NCI-H460 (cell line): ENCODE results near the gene MAP2. TPM values are rescaled to one million over a fixed set of nuclear protein-coding genes. Genes with fewer than 3 reads are reported as not detected.
A peak's percentile ranks its signal among the peaks of the same experiment; 100 is the strongest.

ENCODE experiments used
- DNase-seq: peaks from one replicate; pipeline ENCODE4 v3.0.0-alpha.2; 2016; ENCODE audit warnings: low read depth; ENCODE audit errors: extremely low read depth
- total RNA-seq: library from RNA; depleted of rRNA; stranded (reverse); fragments of >200 nt; shearing (Covaris generic); gene quantifications from 2 replicates; pipeline ENCODE4 v1.2.3, GENCODE V29; 2014

Gene MAP2
- total RNA-seq, 1 experiment from 2014 or later: 28.0 TPM

DNA sequence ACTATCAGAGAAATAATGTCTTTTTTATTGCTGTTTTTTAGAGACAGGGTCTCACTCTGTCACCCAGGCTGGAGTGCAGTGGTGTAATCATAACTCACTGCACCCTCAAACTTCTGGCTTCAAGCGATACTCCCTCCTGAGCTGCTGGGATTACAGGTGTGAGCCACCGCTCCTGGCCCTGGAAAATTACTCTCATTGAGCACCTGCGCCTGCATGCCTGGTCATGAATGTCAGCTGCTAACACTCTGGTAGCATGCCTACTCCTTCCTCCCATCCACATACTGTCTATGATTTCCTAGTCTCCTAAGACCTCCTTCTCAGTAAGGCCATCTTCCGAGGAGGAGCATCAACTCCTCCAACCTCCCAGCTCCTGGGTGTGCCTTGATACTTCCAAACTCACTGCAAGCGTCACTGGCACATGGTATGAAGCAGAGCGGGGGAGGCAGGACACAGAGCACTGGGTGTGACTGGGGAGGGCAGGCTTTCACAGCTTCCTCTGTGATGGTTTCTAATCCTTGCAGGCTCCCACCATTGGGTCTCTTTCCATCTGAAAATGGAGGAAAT, 1.6 kb upstream of the MAP2 start:
- no peak for DNase-seq

DNA sequence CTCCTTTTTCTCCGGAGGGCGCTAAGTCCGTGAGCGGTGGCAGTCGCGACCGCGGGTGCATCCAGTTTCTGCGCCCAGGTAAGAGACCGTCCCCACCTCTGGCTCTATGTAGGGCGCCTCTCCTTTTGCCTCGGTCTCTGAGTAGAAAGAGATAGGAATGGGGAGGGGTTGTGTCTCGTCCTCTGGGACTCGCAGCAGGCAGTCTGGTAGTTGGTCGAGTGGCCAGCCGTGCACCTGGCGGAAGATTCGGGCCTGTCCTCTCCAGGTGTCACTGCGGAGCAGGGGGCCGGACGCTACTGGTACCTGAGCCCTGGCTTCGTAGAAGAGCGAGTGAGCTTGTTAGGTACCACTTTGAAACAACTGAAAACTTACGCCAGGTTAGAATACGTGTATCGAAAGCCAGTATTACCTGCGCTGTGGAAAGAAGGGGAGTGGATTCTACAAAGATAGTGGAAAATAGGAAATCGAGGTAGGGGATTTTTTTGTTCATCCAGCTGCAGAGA, 403 bp downstream of the MAP2 start:
- no peak for DNase-seq

DNA sequence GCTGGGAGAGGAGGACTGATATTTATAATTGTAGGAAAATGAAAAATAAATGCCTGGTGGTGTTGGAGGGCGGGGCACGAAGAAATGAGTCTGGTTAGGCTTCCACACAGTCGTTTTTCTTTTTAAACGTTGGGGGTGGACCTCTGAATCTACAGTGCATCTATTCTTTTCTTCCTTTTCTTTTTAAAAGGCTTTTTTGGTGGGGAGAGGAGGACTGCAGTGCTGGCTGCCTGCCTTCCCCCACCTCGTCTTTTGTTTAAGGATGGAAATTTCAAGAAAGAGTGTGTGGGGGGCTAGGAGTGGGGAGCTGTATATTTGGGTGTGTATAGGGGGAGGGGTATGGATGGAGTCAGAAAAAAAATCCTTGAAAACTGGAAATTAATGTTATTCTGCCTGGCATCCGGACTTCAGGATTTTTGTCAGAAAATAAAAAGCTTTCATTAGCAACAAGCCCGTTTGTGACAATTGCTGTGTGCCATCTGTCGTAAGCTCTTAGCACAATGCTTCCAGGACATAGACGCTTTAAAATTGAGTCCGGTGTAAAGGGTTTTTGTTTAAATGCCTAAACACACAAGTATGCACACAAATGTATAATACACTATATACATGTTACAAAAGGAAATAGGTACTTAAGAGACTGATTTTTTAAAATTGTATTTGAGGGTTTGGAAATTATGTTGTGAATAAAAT, 1.1 kb downstream of the MAP2 start:
- DNase-seq: no peak

DNA sequence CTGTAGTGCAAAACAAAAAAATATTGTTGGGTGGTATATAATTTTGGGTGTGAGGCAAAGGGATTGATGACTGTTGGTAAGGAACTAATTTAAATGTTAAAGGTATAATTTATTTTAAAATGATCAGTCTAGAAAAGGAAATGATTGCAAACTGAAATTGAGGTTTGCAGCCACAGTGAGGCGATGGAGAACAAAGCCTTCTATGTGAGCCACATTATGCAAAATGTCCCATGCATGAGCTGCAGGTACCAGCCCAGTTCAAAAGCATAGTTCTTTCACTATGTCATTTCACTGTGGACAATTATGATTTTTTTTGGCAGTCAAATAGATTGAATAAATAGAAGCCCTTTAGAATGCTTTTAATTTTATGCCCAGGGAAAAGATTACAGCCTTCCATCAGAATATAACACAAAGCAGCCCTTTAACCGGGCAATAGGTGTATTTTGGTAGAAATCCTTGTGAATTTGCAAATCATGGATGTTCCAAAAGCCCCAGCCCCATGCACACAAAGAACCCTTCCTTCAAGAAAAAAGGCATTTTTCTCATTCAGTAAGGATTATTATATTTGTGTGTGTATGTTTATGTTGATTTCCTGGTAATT, 1.7 kb downstream of the MAP2 start:
- DNase-seq: peak; percentile 59

DNA sequence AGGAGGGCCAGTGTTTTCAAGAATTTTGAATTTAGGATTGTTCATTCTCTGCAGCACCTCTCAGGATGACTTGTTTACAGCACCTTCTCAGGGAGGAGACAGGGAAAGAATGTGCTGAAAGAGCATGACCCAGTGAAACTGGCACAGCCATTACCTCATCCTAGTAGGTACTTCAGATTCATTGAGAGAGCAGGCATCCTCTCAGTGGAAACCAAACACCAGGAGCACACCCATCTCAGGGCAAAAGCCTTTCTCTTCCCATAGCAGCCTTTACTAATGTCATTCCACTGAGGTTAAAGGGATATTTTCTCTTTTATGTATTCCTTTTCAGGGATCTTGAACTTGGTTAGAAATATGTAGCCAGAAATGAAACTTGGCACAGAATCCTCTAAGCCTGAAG, 2.6 kb downstream of the MAP2 start:
- peak; percentile 77 for DNase-seq

DNA sequence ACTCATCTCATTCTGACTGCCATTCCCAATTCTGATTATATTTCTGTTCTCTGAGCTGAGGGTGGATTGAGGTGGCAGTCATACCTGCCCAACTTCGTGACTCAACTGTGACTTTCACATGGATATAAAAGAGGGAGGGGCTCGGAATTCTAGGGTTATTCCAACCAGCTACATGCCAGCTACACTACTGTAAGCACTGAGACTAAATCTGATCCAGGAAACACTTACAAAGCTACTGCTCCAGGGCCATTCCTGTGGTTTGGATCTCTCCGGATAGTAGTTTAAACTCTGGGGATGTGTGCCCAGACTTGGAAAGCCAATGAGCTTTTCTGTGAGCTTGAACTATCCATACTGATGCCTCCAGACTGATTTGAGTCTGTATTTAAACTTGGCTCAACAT, 7.9 kb downstream of the MAP2 start:
- DNase-seq: no peak

DNA sequence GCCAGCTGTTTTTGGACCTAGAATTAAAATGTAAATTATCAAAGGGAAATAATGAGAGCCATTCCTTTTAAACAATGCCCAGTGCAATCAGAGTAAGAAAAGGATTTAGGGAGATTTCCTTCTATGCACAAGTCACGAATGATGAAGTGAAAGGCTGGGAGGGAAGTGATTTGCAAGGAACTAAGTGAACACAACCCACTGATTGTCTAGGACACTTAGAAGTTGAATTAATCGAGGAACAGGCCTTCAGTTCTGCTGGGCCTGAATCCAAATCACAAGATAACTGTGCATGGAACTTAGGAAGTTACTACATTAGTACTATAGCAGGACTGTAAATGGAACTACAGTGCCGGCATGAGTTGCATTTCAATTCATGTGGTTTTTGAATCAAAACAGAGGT, 17.7 kb downstream of the MAP2 start:
- no peak for DNase-seq

DNA sequence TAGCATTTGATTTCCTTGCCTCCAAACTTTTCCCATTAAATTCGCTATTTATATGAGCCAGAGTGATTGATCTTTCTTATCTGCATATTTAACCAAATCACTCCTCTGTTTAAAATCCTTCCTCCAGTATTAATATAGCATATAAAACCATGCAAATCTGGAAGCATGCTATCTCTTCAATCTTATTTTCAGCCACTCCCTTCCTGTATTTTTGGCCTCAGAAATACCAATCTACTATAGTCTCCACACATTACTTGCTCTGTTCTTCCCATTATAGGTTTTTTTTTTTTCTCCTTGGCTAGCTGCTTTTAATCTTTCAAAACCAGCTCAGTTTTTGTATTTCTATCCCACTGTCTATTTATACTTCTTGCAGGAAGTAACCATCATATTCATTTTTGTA, 19.1 kb downstream of the MAP2 start:
- no peak for DNase-seq

DNA sequence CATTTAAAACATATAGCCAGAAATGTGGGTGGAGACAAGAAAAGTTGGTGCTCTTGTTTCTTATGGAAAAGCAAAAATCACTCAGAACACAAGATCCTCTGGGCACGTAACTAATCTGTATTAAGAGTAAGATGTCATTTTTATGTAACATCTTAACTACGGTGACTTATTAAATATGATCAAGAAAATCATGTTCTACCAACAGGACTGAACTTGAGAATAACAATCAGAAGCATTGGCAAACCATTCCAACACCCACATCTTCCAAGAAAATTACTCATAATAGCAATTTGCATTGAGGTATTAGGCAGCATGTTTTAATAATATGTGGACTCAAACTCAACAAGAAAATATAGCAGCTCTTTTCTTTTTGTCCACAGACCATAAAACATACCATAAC, 21.6 kb downstream of the MAP2 start:
- no peak for DNase-seq

DNA sequence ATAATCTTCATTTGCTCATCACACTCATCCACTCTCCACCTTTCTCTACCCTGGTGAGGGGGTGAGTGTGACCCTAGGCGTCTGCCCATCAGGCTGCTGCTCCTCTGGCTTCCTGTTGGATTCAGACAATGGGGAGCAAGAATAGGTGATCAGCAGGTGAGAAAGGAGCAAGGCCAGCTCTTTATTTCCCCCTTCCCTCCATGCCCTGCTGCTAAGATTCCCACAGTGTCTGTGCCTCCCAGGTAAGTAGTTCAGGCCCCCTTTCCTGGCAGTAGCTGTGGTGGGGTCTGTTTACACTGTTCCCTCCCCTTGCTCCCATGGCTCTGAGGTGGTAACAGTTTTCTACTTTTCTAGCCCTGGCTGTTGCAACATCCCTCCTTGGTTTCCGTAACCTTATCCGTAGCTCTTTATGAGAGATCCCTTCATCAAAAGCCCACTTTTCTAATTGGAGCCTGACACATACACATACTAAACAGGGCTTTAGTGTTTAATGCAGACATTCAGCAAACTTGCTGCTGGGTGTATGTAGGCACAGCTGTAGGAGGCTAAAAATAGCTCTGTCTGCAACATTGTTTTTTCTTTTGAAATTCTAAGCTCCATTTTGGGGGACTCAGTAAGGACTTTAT, 27.5 kb downstream of the MAP2 start:
- DNase-seq: no peak

DNA sequence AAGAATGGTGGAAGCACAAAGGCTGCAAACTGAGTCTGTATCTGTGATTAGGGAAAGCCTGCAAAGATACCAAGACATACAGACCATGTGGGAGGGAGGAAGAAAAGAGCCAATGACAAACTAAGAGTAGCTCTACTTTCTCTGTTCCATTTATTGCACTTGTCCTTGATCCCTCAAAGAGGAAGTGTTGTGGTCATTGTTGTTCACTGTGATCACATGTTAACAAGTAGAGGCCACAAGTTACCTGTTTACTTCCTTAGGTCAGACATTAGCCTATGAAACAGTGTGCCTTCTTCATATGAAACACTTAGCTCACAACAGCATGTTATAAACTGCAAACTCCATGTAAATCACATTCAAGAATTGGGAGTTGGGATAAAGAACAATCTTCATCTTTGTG, 32.6 kb downstream of the MAP2 start:
- no peak for DNase-seq

DNA sequence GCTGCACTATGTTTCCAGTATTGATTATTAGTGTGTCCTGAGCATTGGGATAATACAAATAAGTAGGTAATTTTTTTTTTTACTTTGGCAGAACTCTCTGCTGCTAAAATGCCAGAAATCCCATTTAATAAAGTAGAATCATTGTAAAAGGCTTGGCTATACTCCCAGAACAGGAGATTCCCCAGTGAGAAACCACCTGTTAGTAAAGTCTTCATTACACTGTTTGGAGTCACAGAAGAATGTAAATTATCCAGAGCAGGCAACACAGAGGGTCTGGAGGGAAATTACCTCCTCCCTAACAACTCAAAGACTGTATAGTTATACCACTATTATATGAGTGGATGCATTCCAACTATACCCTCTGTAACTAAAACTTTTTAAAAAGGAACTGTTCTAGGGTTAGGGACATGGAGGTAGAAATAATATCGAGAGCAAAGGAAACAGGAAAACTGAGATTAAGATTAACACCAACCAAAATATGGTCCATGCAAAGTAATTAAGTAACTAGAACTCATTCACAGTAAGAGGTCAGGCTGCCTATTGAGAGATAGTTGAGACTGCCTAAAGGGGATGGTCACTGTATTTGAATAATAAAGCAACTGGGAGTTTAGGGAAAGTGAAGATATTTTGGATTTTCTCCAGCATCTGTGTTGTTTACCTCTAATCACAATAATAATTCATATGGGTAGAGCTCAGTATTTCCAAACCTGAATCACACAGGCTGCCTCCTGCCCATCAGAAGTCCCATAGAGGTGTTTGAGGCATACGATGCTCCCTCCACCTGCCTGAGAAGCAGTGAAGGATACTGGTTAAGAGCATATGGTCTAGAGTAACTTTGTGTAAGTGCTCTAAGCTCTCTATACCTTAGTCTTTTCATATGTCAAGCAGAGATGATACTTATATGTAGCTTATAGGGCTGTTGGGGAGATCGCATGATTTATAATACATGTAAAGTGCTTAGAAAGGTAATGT, 34.4 kb downstream of the MAP2 start:
- DNase-seq: no peak

DNA sequence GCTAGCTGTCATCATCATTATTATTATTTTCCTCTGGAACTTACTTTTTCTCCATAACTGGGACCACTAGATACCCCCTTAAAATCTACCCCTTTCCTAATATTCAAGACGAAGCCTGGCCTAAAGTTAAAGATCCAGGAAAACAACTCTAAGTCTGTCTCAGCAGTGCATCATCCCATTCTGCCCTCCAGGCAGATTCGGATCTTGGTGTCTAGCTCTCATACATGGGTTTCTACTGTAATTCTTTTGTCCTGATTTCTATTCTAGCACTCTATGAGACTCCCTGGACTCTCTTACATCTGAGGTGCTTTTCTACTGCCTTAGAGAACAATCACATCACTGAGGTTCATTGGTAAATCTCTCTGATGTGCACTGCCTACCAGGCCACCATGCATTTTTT, 35.5 kb downstream of the MAP2 start:
- DNase-seq: no peak

DNA sequence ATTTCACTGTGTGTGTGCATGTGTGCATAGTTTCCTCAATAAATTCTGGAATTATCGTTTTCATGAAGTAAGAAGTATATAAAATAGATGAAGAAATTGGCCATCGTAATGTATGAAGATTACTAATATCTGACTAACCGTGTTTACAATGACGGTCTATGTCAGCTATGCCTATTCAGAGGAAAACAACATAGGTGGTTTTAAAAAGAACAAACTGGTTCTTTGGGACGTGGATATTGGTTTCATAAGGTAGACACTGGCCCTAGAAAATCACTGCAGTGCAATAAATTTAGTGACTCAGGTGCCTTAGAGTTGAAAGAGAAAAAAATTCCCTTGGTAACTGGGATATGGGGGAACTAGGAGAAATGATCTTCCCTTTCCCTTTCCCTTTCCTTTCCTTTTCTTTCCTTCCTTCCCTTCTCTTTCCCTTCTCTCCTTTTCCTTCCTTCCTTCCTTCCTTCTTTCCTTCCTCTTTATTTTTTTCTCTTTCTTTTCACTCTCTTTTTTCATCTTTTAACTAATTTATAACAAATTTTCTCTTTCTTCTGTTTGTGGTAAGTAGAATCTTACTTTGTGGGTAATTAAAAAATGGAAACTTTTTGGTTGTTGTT, 36.4 kb downstream of the MAP2 start:
- DNase-seq: no peak

DNA sequence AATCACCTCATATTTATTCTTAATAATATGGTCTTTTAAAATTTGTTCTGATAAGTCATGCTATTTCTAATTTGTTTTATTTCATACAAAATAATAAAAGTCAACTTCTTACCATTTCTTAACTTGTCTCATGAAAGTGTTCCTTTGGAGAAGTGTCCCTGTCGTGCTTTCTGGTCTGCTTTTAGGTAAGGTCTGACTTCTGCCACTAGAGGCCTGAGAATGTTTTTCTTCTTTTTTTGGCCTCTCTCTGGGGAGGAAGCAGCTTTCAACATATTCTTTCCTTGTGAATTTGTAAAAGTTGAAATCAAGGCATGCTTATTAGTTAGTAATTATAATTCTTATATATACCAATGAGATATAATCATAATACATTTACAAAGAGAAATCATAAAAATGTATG, 39.4 kb downstream of the MAP2 start:
- DNase-seq: no peak

DNA sequence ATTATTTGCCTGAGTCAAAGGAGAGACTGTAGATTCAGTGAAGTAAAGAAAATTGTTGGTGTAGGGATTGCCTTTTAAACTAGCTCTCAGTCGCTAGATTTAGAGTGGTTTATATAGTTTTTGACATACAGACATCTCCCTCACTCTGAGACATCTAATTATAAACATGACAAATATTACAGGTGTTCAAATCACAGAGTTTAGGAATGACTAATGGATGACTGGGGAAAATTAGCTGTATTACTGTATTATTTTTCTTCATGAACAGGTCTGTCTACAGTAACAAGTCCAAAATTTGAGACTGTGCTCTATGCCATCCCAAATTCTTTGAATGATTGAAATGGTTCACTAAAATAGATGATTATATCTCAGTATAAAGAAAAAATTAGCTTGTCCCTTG, 40.0 kb downstream of the MAP2 start:
- DNase-seq: no peak

DNA sequence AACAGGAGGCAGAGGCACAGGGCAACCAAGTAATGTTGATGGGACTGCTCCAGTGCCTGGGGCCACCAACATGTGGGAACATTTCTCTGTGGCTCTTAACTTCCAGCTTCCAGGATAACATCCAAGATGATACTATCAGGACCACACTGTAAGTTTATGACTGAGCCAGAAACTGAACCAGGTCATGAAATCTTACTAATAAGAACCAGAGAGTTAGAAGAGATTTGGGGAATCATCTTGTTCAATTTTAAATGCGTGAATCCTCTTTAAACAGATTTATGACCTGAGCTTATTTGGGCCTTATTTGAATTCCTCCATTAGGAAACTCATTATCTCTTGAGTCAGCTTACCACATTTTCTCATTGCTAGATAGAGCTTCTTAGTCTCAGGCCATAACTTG, 45.0 kb downstream of the MAP2 start:
- DNase-seq: no peak

DNA sequence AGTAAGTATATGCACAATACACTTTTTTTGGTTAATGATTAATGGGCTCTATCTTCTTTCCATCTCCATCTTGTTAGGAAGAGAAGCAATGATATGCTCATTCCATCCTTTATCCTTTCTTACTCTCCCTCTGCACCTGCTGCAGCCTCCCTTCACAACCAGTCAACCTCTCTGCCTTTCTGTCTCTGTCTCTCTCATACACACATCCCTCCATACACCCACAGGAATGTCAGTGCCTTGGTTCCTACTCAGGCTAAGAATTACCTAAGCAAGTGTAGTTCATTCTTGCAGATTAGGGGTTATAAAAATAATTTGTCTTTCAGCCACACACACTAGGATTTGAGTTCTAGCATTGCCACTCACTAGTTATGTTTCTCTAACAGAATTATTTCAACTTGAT, 45.6 kb downstream of the MAP2 start:
- no peak for DNase-seq

DNA sequence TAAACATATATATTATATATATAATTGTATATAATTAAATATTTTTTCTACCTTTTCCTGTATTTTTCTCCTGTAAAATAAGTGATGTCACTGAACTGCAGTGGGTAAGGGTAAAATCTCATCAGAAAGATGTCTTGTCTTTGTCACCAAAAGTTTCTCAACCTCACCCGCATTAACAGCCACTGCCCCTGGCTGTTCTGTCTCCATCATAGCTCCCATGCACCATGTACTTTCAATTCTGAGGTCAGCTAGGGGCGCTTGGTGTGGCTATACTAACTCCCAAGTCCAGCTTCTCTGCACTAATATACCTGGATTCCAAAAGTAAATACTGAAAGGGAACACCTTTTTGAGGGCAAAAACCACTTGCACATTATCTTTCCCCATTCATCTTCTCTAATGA, 46.6 kb downstream of the MAP2 start:
- DNase-seq: no peak

DNA sequence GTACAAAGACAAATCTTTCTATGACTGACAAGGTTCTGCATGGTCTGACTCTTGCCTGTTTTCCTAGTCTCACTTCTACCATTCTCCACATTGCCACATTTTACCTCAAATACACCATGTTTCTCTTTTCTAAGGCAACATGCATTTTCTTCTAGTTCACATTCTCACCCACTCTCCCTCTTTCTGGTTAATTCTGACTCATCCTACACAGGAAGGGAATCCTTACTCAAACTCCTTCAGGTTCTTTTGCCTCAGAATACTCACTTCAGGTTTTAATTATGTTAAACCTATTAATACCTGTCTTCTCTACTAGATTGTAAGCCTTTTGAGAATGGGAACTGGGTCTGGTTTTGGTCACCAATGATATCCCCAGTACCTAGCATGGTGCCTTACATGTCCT, 47.2 kb downstream of the MAP2 start:
- no peak for DNase-seq
